HTERT RPE-1 (cell line): ENCODE measurements around the gene PAK2.
"Not testable (repeated sequence)": the region's sequence is repeated elsewhere in the genome, so short reads cannot be mapped to it uniquely, and the experiment has no call there.

ENCODE experiments used
- in situ Hi-C: fragments of 300-500 bp; cut with MboI; formaldehyde crosslinking; loops from 4 replicates; pipeline ENCODE4 v1.14.3; 2020; ENCODE audit warnings: low sequenced_read_pairs

PAK2 gene

DNA sequence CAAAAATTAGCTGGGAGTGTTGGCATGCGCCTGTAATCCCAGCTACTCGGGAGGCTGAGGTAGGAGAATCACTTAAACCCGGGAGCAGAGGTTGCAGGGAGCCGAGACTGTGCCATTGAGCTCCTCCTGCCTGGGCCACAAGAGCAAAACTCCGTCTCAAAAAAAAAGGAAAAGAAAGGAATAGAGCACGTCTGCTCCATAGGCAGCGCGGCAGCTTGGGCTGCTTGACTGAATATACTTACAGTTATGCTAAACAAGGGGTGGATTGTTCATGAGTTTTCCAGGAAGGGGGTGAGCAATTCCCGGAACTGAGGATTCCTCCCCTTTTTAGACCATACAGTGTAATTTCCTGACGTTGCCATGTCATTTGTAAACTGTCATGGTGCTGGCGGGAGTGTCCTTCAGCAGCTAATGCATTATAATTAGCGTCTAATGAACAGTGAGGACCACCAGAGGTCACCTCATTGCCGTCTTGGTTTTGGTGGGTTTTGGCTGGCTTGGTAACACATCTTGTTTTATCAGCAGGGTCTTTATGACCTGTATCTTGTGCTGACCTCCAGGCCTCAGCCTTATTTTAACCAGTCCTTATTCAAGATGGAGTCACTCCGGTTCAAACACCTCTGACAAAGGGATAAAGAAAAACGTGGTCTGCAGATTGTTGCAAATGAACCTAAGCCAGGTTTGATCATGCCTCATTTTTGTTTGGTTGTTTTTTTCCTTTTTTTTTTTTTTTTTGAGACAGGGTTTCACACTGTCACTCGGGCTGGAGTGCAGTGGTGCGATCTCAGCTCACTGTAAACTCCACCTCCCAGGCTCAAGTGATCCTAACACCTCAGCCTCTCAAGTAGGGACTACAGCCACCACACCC lies 103.1 kb downstream of the PAK2 start:
- in situ Hi-C loops = no loop called here

DNA sequence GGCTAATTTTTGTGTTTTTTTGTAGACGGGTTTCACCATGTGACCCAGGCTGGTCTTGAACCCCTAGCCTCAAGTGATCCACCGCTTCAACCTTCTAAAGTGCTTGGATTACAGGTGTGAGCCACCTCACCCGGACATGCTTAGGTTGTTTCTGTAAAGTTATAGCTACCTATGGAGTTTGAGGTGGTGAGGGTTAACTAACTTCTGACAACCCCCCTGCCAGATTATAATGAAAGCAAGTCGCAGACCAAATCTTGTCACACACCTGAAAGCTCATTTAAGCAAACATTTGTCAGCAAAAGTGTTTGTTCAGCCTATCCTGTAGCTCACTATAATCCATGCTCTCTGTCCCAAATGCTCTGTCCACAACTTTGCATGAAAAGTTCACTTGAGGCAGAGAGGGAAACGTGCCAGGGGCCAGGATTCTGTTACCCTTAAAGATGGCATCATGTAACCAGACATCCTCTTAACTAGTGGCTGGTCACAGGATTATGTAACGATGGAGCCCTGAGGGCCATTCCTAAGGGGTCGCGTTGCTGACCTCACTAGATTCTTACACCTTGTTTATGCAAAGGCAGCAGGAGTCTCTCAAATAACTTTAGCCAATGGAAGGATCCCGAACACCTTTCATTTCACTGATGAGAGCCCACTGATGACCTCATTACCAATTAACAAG lies 103.9 kb downstream of the PAK2 start:
- in situ Hi-C loops = no loop called here

DNA sequence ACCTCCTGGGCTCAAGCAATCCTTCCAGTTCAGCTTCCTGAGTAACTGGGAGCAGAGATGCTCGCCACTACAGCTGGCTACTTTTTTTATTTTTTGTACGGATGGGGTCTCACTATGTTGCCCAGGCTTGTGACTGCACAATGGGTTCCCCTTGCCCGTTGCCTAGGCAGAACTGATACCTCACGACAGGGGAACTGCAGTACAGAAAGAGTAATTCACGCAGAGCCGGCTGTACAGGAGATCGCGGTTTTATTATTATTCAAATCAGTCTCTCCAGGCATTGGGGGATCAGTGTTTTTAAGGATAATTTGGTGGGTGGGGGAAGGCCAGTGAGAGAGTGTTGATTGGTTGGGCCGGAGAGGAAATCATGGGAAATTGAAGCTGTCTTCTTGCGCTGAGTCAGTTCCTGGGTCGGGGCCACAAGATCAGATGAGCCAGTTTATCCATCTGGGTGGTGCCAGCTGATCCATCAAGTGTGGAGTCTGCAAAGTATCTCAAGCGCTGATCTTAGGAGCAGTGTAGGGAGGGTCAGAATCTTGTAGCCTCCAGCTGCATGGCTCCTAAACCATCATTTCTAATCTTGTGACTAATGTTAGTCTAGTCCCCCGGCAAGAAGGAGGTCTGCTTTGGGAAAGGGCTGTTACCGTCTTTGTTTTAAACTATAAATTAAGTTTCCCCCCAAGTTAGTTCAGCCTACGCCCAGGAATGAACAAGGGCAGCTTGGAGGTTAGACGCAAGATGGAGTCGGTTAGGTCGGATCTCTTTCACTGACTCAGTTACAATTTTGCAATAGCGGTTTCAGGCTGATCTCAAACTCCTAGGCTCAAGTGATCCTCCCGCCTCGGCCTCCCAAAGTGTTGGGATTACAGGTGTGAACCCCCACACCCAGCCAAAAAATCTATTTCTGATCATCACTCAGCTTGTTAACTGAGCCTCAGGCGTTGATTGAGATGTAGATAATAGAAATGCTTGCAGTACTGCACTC lies 104.9 kb downstream of the PAK2 start:
- in situ Hi-C loops = not testable (repeated sequence)

DNA sequence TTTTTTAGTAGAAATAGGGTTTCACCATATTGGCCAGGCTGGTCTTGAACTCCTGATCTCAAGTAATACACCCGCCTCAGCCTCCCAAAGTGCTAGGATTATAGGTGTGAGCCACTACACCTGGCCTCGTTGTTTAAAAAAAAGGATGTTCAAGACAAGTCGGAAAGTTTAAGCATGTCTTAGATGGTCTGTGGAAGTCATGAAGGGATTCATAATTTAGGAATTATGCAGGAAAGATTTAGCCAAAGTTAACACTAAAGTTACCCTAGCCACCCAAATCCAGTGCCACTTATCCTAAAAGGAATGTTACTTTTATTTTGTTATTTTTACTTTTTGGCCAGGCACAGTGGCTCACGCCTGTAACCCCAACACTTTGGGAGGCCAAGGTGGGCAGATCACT lies 108.7 kb downstream of the PAK2 start:
- in situ Hi-C loops = not testable (repeated sequence)

DNA sequence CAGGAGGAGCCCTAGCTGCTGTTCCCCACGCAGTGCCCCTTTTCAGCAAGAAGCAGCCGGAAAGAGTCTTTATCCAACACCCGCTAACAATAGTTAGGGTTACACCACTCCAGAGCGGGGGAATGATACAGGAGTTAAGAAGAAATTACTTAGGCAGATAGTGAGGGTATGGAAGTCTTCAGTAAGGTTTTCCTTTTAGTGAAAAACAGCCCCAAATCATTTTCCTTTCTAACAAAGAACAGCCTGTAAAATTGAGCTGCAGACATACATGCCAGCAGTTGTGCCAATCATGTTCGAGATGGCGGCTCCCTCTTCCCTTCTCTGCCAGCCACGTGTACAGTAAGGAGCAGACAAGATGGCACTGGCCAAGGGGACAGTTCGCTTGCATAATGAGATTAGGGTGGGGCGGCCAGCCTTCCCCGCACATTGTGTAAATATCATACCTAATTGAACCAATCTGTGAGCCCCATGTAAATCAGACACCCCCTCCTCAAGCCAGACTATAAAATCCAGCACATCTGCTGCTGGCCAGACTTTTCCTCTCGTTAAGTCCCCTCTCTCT lies 109.6 kb downstream of the PAK2 start:
- in situ Hi-C loops = no loop called here

DNA sequence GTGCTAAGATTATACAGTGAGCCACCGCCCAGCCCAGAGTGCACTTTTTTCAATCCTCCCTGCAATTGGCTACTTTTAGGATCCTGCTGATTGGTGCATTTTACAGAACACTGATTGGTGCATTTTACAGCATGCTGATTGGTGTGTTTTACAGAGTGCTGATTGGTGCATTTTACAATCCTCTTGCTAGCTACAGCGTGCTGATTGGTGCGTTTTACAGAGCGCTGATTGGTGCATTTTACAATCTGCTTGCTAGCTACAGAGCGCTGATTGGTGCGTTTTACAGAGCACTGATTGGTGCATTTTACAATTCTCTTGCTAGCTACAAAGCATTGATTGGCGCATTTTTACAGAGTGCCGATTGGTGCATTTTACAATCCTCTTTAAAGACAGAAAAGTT lies 123.3 kb downstream of the PAK2 start:
- in situ Hi-C loops = not testable (repeated sequence)

DNA sequence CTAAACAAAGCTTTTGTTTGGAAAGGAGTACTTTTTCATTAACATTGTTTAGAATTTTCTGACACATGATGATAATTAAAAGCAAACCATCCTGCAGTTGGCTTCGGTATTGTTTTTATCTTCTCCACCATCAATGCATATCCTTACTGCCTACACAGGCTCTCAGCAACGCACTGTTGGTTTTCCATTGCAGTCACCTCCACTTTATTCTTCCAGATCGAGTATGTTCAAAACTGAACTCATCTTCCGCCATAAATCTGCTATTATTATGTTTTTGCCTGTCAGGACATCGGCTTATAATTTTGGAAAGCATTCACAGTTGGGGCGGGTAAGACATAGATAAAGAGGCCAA lies 127.5 kb downstream of the PAK2 start:
- in situ Hi-C loops = no loop called here

DNA sequence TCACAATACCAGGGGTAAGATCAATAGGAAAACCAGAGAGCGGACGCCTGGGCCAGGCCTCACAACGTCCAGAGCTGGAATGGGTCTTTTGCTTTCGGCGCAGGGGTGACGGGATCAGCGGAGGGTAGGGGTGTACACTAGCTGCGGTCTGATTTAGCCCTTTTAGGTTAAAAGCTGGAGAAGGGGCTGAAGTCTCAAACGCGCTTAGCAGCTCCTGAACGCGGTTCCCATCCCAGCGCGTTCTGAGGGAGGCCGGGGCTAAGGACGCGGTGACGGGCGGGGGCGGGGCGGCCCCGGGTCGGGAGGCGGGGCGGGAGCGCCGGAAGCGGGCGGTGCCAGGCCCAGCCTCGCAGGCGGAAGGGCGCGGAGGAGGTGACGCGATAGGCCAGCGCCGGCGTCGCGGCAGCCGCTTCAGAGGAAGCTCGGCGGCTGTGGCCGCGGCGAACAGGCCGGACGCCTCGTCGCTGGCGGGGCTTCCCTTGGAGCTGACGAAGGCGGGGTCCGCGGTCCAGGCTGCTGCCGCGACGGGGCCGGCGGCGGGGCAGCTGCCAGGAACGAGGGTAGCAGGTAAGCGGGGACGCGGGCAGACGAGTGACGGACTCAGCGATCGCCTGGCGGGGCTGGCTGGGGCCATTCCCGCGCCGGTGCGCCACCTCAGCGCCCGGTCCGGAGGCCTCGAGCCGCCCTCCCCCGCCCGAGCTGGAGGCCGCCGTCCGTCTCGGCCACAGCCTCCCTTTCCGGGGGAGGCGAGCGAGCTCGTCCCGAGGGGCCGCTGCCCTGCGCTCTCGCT lies 128.0 kb downstream of the PAK2 start, which contains the start of gene SENP5:
TSS of gene SENP5 (plus strand) at position 414 of the 790 bp plus-strand sequence. CDS start 17,262 bp downstream, outside the sequence.
- in situ Hi-C loops = no loop called here

DNA sequence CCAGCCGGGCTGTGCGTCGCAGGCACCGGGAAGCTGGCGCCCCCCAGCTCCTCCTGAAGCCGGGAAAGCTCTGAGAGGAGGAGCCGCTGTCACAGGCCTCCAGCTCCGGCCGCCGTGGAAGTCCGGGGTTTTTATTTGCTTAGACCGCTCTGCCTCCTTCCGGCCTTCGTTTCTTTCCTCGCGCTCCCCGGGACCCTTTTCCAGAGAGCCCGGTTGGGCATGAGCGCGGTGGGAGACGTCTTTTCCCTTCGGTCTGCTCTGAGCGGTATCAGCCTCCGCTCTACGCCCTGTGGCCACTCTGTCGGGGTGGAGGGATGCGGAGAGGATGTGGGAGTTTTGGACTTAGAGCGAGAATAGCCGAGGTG lies 128.6 kb downstream of the PAK2 start:
- in situ Hi-C loops = no loop called here

DNA sequence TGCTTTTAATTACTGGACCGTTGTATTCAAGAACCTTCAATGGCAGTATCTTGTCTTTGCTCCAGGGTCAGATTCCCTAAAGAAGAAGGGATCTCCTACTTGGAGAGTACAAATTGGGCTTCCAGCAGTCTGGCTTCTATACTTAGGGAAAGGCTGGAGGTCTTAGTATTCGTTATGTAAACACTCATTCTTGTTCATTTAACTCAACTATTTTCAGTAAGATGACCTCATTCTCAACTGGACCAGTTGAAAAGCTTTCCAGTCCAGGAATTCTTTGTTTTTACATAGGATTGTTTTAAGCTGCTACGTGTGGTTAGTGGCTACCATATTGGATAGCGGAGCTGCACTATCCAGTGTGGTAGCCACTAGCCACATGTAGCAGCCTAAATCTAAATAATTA lies 132.7 kb downstream of the PAK2 start:
- in situ Hi-C loops = no loop called here

DNA sequence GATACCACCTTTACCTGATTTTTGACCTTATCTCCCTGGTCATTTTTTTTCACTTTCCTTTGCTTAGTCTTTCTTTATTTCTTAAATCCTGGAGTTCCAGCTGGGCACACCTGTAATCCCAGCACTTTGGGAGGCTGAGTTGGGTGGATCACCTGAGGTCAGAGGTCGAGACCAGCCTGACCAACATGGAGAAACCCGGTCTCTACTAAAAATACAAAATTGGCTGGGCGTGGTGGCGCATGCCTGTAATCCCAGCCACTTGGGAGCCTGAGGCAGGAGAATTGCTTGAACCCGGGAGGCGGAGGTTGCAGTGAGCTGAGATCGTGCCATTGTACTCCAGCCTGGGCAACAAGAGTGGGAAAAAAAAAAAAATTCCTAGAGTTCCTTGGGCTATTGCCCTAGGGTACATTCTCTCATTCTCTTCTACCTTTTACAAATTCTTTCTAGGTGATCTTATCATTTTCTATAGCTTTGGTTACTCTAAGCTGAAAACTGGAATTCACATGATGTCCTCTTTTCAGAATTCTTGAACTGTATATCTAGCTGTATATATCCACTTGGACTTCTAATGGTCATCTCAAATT lies 134.9 kb downstream of the PAK2 start:
- in situ Hi-C loops = not testable (repeated sequence)

DNA sequence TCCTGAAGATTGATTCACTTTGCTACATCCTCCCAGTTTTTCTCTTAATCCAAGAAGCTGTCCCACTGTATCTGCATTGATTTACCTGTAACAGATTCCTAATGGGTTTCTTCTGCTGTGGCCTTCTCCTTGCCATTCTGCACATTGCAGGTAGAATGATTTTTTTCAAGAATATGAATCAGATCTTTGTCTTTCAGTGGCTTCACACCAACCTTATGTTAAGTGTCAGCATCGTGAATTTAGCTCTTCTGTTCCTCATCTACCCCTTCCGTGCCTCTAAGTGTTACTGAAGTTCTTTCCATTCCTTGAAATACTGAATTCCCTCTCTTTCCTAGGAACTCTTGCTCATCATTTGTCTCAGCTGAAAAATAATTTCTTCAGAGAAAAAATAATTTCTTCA lies 135.6 kb downstream of the PAK2 start:
- in situ Hi-C loops = no loop called here
